ENCODE measurements around the gene MPND.

GRCh38 chr19:4385291-4386040 is 42.1 kb downstream of the MPND start:
- TF ChIP-seq POLR2A (IDR thresholded peaks at IDR 0.05) (no peak), CTCF (IDR thresholded peaks at IDR 0.05) (no peak)
